Esophagus (tissue), 2 donors: ENCODE measurements around the gene SLC39A8. TPM values are rescaled to one million over a fixed set of nuclear protein-coding genes. Genes with fewer than 3 reads are reported as not detected.
"Not testable (repeated sequence)": the region's sequence is repeated elsewhere in the genome, so short reads cannot be mapped to it uniquely, and the experiment has no call there.

Experiments used
- H3K27ac ChIP-seq, 2 donors: one replicate each; pipeline ENCODE4 v1.5.1; 2013; ENCODE audit warnings: low read depth in 2 of 2, mild to moderate bottlenecking in 2 of 2, inconsistent platforms in 1 of 2, low read length in 1 of 2, moderate library complexity in 1 of 2
- H3K27me3 ChIP-seq, 2 donors: one replicate each; pipeline ENCODE4 v1.6.1; 2013; ENCODE audit warnings: low read length in 2 of 2, control low read depth in 1 of 2, mild to moderate bottlenecking in 1 of 2; ENCODE audit not compliant: insufficient read depth in 2 of 2, control insufficient read depth in 1 of 2
- H3K36me3 ChIP-seq, 2 donors: one replicate each; pipeline ENCODE4 v1.6.1; 2013; ENCODE audit warnings: low read length in 1 of 2; ENCODE audit not compliant: control insufficient read depth in 2 of 2, insufficient read depth in 2 of 2
- H3K4me1 ChIP-seq, 2 donors: one replicate each; pipeline ENCODE4 v1.6.1; 2013; ENCODE audit warnings: low read length in 1 of 2; ENCODE audit not compliant: control insufficient read depth in 2 of 2, insufficient read depth in 2 of 2
- H3K4me3 ChIP-seq, 2 donors: one replicate each; pipeline ENCODE4 v1.5.1; 2013; ENCODE audit warnings: low read length in 2 of 2, mild to moderate bottlenecking in 2 of 2, low read depth in 1 of 2, moderate library complexity in 1 of 2
- H3K9me3 ChIP-seq, 2 donors: one replicate each; pipeline ENCODE4 v1.6.1; 2013; ENCODE audit warnings: mild to moderate bottlenecking in 2 of 2, low read depth in 1 of 2, low read length in 1 of 2, moderate library complexity in 1 of 2; ENCODE audit not compliant: control insufficient read depth in 2 of 2, insufficient read depth in 1 of 2
- WGBS, 2 donors: extraction: QIAGEN DNeasy Blood & Tissue Kit; methylation state at CpG; one replicate each; pipeline ENCODE4 v1.1.7; 2013; 5-methylcytosine and 5-hydroxymethylcytosine counted together
- polyA plus RNA-seq, 2 donors: library from polyadenylated mRNA; stranded (reverse); fragments of 200-250 nt; gene quantifications; one replicate each; pipeline ENCODE4 v1.2.3, GENCODE V29; 2013
- donor health status: healthy with polysubstance abuse.
- donor health status: Bipolar disorder and iron deficiency.

The SLC39A8 gene
- polyA plus RNA-seq: 1 to 10 TPM in 1 of 2 donors, under 1 TPM in 1; 0.98 to 1.4 TPM

- Histone ChIP-seq H3K9me3 (no peaks in the 10 kb centered on the region), H3K4me1 (no peaks in the 10 kb centered on the region), H3K27me3 (no peaks in the 10 kb centered on the region), H3K27ac (peak within 1 kb of the TSS; percentile 62 to 69), H3K36me3 (no peaks in the 10 kb centered on the region), H3K4me3 (peak within 1 kb of the TSS; percentile 55 to 70)
- 1% methylated on average over 54 of the region's 54 CpGs for WGBS, 2 donors
Measured at GRCh38 chr4:102344954-102345794, at the start of gene SLC39A8. TSS of gene SLC39A8 (minus strand) at chr4:102345482. CDS start at chr4:102344662, 820 bp downstream.

GRCh38 chr4:102392033-102392744 is 46.9 kb upstream of the SLC39A8 start:
- H3K36me3 ChIP-seq: no peaks in the 10 kb centered on the region
- H3K4me3 ChIP-seq: no peak overlapping the region
- H3K4me1 ChIP-seq: no peaks in the 10 kb centered on the region
- 78 to 82% methylated on average over 4 of the region's 4 CpGs for WGBS, 2 donors
- no peaks in the 10 kb centered on the region for H3K9me3 ChIP-seq
- no peaks in the 10 kb centered on the region for H3K27me3 ChIP-seq
- H3K27ac ChIP-seq: no peak overlapping the region

- Histone ChIP-seq H3K27me3 (peaks cover 0 to 2% of the 10 kb centered on the region in 2 donors), H3K9me3 (no peaks in the 10 kb centered on the region)
- WGBS, 2 donors: 36 to 39% methylated on average over 2 of the region's 2 CpGs
Measured at GRCh38 chr4:102390438-102390837, 45.2 kb upstream of the SLC39A8 start.

GRCh38 chr4:102388611-102389010 is 43.3 kb upstream of the SLC39A8 start:
- no peak overlapping the region for H3K27ac ChIP-seq
- no peaks in the 10 kb centered on the region for H3K9me3 ChIP-seq
- H3K36me3 ChIP-seq: no peaks in the 10 kb centered on the region
- H3K4me1 ChIP-seq: no peaks in the 10 kb centered on the region
- no peak overlapping the region for H3K4me3 ChIP-seq
- H3K27me3 ChIP-seq: peaks cover 0 to 2% of the 10 kb centered on the region in 2 donors

More at GRCh38 chr4:102390438-102390837, 45.2 kb upstream of the SLC39A8 start:
- no peak overlapping the region for H3K4me3 ChIP-seq
- H3K4me1 ChIP-seq: no peaks in the 10 kb centered on the region
- no peak overlapping the region for H3K27ac ChIP-seq
- no peaks in the 10 kb centered on the region for H3K36me3 ChIP-seq

- Histone ChIP-seq H3K4me1 (no peaks in the 10 kb centered on the region), H3K9me3 (no peaks in the 10 kb centered on the region), H3K4me3 (no peak overlapping the region), H3K36me3 (no peaks in the 10 kb centered on the region), H3K27me3 (peaks cover 0 to 2% of the 10 kb centered on the region in 2 donors), H3K27ac (no peak overlapping the region)
- WGBS, 2 donors: 38 to 49% methylated on average over 2 of the region's 2 CpGs
Measured at GRCh38 chr4:102387552-102388150, 42.4 kb upstream of the SLC39A8 start.

GRCh38 chr4:102386966-102387365 is 41.7 kb upstream of the SLC39A8 start:
- H3K27ac ChIP-seq: no peak overlapping the region
- H3K4me1 ChIP-seq: no peaks in the 10 kb centered on the region
- no peaks in the 10 kb centered on the region for H3K36me3 ChIP-seq
- WGBS, 2 donors: 86 to 92% methylated on average over 3 of the region's 3 CpGs
- peaks cover 0 to 2% of the 10 kb centered on the region in 2 donors for H3K27me3 ChIP-seq
- H3K4me3 ChIP-seq: no peak overlapping the region
- no peaks in the 10 kb centered on the region for H3K9me3 ChIP-seq

GRCh38 chr4:102380253-102380652 is 35.0 kb upstream of the SLC39A8 start:
- 76 to 81% methylated on average over 10 of the region's 10 CpGs for WGBS, 2 donors

GRCh38 chr4:102362922-102363432 is 17.7 kb upstream of the SLC39A8 start:
- H3K27me3 ChIP-seq: no peaks in the 10 kb centered on the region
- H3K27ac ChIP-seq: no peak overlapping the region
- no peaks in the 10 kb centered on the region for H3K9me3 ChIP-seq
- H3K36me3 ChIP-seq: no peaks in the 10 kb centered on the region
- no peaks in the 10 kb centered on the region for H3K4me1 ChIP-seq
- H3K4me3 ChIP-seq: no peak overlapping the region
- WGBS, 2 donors: 87 to 89% methylated on average over 2 of the region's 2 CpGs

More at GRCh38 chr4:102380253-102380652, 35.0 kb upstream of the SLC39A8 start:
- H3K4me1 ChIP-seq, H3K36me3 ChIP-seq, H3K27ac ChIP-seq, H3K9me3 ChIP-seq, H3K27me3 ChIP-seq, H3K4me3 ChIP-seq: not testable (repeated sequence)

GRCh38 chr4:102358128-102358527 is 12.8 kb upstream of the SLC39A8 start:
- H3K9me3 ChIP-seq: no peaks in the 10 kb centered on the region
- no peak overlapping the region for H3K4me3 ChIP-seq
- no peaks in the 10 kb centered on the region for H3K4me1 ChIP-seq
- no peaks in the 10 kb centered on the region for H3K36me3 ChIP-seq
- H3K27me3 ChIP-seq: no peaks in the 10 kb centered on the region
- no peak overlapping the region for H3K27ac ChIP-seq
- 83 to 89% methylated on average over 3 of the region's 3 CpGs for WGBS, 2 donors
